ENCODE data around the gene RASGRF1.

DNA sequence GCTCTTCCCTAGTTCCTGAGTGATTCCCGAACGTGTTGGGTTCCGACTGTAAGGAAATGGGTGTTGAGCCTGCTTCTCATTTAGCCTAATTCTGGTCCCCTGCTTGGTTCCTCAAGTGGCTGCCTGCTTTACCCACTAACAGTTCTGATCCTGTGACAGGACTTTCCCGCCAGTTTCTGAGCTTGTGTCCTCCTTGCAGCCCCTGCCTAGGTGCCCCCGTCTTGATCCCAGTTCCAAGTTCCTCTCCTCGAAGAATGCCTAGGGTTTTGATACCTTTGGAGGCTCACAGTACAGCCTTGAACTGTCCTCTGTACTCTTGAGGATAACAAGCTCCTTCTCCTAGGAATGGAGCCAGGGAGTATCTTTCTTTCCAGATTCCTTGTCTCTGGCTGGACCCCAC lies 12.0 kb upstream of the RASGRF1 start:
- TF ChIP-seq, protein P1, sequence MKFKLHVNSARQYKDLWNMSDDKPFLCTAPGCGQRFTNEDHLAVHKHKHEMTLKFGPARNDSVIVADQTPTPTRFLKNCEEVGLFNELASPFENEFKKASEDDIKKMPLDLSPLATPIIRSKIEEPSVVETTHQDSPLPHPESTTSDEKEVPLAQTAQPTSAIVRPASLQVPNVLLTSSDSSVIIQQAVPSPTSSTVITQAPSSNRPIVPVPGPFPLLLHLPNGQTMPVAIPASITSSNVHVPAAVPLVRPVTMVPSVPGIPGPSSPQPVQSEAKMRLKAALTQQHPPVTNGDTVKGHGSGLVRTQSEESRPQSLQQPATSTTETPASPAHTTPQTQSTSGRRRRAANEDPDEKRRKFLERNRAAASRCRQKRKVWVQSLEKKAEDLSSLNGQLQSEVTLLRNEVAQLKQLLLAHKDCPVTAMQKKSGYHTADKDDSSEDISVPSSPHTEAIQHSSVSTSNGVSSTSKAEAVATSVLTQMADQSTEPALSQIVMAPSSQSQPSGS (tag by site-specific recombination; IDR thresholded peaks at IDR 0.05; ENCODE audit: low read depth), result no peak
- TF ChIP-seq, protein P2, sequence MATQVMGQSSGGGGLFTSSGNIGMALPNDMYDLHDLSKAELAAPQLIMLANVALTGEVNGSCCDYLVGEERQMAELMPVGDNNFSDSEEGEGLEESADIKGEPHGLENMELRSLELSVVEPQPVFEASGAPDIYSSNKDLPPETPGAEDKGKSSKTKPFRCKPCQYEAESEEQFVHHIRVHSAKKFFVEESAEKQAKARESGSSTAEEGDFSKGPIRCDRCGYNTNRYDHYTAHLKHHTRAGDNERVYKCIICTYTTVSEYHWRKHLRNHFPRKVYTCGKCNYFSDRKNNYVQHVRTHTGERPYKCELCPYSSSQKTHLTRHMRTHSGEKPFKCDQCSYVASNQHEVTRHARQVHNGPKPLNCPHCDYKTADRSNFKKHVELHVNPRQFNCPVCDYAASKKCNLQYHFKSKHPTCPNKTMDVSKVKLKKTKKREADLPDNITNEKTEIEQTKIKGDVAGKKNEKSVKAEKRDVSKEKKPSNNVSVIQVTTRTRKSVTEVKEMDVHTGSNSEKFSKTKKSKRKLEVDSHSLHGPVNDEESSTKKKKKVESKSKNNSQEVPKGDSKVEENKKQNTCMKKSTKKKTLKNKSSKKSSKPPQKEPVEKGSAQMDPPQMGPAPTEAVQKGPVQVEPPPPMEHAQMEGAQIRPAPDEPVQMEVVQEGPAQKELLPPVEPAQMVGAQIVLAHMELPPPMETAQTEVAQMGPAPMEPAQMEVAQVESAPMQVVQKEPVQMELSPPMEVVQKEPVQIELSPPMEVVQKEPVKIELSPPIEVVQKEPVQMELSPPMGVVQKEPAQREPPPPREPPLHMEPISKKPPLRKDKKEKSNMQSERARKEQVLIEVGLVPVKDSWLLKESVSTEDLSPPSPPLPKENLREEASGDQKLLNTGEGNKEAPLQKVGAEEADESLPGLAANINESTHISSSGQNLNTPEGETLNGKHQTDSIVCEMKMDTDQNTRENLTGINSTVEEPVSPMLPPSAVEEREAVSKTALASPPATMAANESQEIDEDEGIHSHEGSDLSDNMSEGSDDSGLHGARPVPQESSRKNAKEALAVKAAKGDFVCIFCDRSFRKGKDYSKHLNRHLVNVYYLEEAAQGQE (tag by site-specific recombination; IDR thresholded peaks at IDR 0.05), result no peak
- TF ChIP-seq, protein P3, sequence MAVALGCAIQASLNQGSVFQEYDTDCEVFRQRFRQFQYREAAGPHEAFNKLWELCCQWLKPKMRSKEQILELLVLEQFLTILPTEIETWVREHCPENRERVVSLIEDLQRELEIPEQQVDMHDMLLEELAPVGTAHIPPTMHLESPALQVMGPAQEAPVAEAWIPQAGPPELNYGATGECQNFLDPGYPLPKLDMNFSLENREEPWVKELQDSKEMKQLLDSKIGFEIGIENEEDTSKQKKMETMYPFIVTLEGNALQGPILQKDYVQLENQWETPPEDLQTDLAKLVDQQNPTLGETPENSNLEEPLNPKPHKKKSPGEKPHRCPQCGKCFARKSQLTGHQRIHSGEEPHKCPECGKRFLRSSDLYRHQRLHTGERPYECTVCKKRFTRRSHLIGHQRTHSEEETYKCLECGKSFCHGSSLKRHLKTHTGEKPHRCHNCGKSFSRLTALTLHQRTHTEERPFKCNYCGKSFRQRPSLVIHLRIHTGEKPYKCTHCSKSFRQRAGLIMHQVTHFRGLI (tag by site-specific recombination; IDR thresholded peaks at IDR 0.05), result no peak
- TF ChIP-seq, protein P4, sequence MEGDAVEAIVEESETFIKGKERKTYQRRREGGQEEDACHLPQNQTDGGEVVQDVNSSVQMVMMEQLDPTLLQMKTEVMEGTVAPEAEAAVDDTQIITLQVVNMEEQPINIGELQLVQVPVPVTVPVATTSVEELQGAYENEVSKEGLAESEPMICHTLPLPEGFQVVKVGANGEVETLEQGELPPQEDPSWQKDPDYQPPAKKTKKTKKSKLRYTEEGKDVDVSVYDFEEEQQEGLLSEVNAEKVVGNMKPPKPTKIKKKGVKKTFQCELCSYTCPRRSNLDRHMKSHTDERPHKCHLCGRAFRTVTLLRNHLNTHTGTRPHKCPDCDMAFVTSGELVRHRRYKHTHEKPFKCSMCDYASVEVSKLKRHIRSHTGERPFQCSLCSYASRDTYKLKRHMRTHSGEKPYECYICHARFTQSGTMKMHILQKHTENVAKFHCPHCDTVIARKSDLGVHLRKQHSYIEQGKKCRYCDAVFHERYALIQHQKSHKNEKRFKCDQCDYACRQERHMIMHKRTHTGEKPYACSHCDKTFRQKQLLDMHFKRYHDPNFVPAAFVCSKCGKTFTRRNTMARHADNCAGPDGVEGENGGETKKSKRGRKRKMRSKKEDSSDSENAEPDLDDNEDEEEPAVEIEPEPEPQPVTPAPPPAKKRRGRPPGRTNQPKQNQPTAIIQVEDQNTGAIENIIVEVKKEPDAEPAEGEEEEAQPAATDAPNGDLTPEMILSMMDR (tag by site-specific recombination; IDR thresholded peaks at IDR 0.05), result no peak
- TF ChIP-seq, protein P5, sequence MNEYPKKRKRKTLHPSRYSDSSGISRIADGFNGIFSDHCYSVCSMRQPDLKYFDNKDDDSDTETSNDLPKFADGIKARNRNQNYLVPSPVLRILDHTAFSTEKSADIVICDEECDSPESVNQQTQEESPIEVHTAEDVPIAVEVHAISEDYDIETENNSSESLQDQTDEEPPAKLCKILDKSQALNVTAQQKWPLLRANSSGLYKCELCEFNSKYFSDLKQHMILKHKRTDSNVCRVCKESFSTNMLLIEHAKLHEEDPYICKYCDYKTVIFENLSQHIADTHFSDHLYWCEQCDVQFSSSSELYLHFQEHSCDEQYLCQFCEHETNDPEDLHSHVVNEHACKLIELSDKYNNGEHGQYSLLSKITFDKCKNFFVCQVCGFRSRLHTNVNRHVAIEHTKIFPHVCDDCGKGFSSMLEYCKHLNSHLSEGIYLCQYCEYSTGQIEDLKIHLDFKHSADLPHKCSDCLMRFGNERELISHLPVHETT (tag by site-specific recombination; IDR thresholded peaks at IDR 0.05), result no peak
- TF ChIP-seq, protein P6, sequence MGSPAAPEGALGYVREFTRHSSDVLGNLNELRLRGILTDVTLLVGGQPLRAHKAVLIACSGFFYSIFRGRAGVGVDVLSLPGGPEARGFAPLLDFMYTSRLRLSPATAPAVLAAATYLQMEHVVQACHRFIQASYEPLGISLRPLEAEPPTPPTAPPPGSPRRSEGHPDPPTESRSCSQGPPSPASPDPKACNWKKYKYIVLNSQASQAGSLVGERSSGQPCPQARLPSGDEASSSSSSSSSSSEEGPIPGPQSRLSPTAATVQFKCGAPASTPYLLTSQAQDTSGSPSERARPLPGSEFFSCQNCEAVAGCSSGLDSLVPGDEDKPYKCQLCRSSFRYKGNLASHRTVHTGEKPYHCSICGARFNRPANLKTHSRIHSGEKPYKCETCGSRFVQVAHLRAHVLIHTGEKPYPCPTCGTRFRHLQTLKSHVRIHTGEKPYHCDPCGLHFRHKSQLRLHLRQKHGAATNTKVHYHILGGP (tag by site-specific recombination; IDR thresholded peaks at IDR 0.05), result no peak
- no peak for TF ChIP-seq SALL2 (tag by site-specific recombination; IDR thresholded peaks at IDR 0.05; ENCODE audit: borderline replicate concordance)
- no peak for TF ChIP-seq ZNF221 (tag by site-specific recombination; IDR thresholded peaks at IDR 0.05; ENCODE audit: borderline replicate concordance)

Measured in HEK293 (cell line).